HuH-7.5 (cell line): ENCODE data around the gene TMEM240.
"Not testable (repeated sequence)": the region's sequence is repeated elsewhere in the genome, so short reads cannot be mapped to it uniquely, and the experiment has no call there.

Source experiments
- DNase-seq: peaks from one replicate; pipeline ENCODE4 v3.0.0; 2011; ENCODE audit warnings: low spot score

TMEM240 gene

GRCh38 chr1:1524750-1525383, 15.6 kb downstream of the TMEM240 start:
- DNase-seq: not testable (repeated sequence)

GRCh38 chr1:1523651-1524050, 16.8 kb downstream of the TMEM240 start:
- DNase-seq: not testable (repeated sequence)

GRCh38 chr1:1523226-1523625, 17.2 kb downstream of the TMEM240 start:
- not testable (repeated sequence) for DNase-seq

GRCh38 chr1:1522536-1522935, 17.9 kb downstream of the TMEM240 start:
- DNase-seq: not testable (repeated sequence)

- DNase-seq: no peak
These were observed 19.1 kb downstream of the TMEM240 start for GRCh38 chr1:1521331-1521730.

- not testable (repeated sequence) for DNase-seq
These were observed 20.5 kb downstream of the TMEM240 start for GRCh38 chr1:1519805-1520505.

- DNase-seq: not testable (repeated sequence)
These were observed 21.8 kb downstream of the TMEM240 start for GRCh38 chr1:1518621-1519007.

- no peak for DNase-seq
These were observed 22.3 kb downstream of the TMEM240 start for GRCh38 chr1:1517973-1518620.

GRCh38 chr1:1516923-1517322, 23.5 kb downstream of the TMEM240 start:
- not testable (repeated sequence) for DNase-seq

GRCh38 chr1:1514376-1514775, 26.0 kb downstream of the TMEM240 start:
- not testable (repeated sequence) for DNase-seq

GRCh38 chr1:1513675-1514074, 26.7 kb downstream of the TMEM240 start:
- DNase-seq: not testable (repeated sequence)

- DNase-seq: not testable (repeated sequence)
These were observed 28.0 kb downstream of the TMEM240 start for GRCh38 chr1:1512425-1512824.

GRCh38 chr1:1511533-1512285, 28.7 kb downstream of the TMEM240 start, which contains the start of gene ATAD3A:
Gene ATAD3A, plus strand, starts transcription at chr1:1512162. Its CDS starts 107 bp downstream, at chr1:1512269.
- peak; percentile 98 for DNase-seq

- DNase-seq: no peak
These were observed 29.4 kb downstream of the TMEM240 start for GRCh38 chr1:1510912-1511532.

GRCh38 chr1:1509465-1509850, 31.0 kb downstream of the TMEM240 start:
- not testable (repeated sequence) for DNase-seq

GRCh38 chr1:1508775-1509464, 31.5 kb downstream of the TMEM240 start:
- not testable (repeated sequence) for DNase-seq

- no peak for DNase-seq
These were observed 33.1 kb downstream of the TMEM240 start for GRCh38 chr1:1507305-1507704.

- not testable (repeated sequence) for DNase-seq
These were observed 34.6 kb downstream of the TMEM240 start for GRCh38 chr1:1505801-1506200.

GRCh38 chr1:1505366-1505798, 35.0 kb downstream of the TMEM240 start:
- not testable (repeated sequence) for DNase-seq

- DNase-seq: peak; percentile 41
These were observed 35.6 kb downstream of the TMEM240 start for GRCh38 chr1:1504777-1505365.
